GM19467 (cell line): Measurements from ENCODE around the gene ST6GALNAC4.

Source experiments
- ATAC-seq: cut with Tn5 transposase; IDR thresholded peaks from one replicate; pipeline ENCODE4 v1.9.1; 2021; ENCODE audit warnings: mild to moderate bottlenecking, moderate library complexity; ENCODE audit not compliant: unreplicated experiment

Gene ST6GALNAC4

GRCh38 chr9:127915801-127916719 lies 781 bp downstream of the ST6GALNAC4 start:
- ATAC-seq, result no peak

GRCh38 chr9:127915325-127915752 lies 1.5 kb downstream of the ST6GALNAC4 start:
- ATAC-seq, result no peak

- ATAC-seq, result no peak
These were observed 3.2 kb downstream of the ST6GALNAC4 start for GRCh38 chr9:127913682-127914081.

- ATAC-seq, result no peak
These were observed 4.0 kb downstream of the ST6GALNAC4 start for GRCh38 chr9:127912882-127913281.

- no peak for ATAC-seq
These were observed 4.5 kb downstream of the ST6GALNAC4 start for GRCh38 chr9:127912296-127912695.

GRCh38 chr9:127910613-127911205 lies 6.1 kb downstream of the ST6GALNAC4 start:
- no peak for ATAC-seq

GRCh38 chr9:127909839-127910273 lies 7.0 kb downstream of the ST6GALNAC4 start:
- no peak for ATAC-seq

- no peak for ATAC-seq
These were observed 8.2 kb downstream of the ST6GALNAC4 start for GRCh38 chr9:127908660-127908926.

GRCh38 chr9:127907867-127908659 lies 8.8 kb downstream of the ST6GALNAC4 start:
- ATAC-seq, result no peak

- no peak for ATAC-seq
These were observed 11.1 kb downstream of the ST6GALNAC4 start for GRCh38 chr9:127905788-127906191.

- ATAC-seq, result no peak
These were observed 11.7 kb downstream of the ST6GALNAC4 start for GRCh38 chr9:127905004-127905728.

GRCh38 chr9:127904561-127905003 lies 12.3 kb downstream of the ST6GALNAC4 start:
- ATAC-seq, result no peak

GRCh38 chr9:127903557-127904475 lies 13.0 kb downstream of the ST6GALNAC4 start:
- no peak for ATAC-seq

GRCh38 chr9:127899128-127899943 lies 17.5 kb downstream of the ST6GALNAC4 start, which contains the start of gene ST6GALNAC6:
TSS of gene ST6GALNAC6 (minus strand) at chr9:127899603. CDS start at chr9:127897981, 1,622 bp downstream.
- ATAC-seq, result no peak

GRCh38 chr9:127898433-127899127 lies 18.3 kb downstream of the ST6GALNAC4 start:
- ATAC-seq, result no peak

- ATAC-seq, result no peak
These were observed 19.6 kb downstream of the ST6GALNAC4 start for GRCh38 chr9:127897193-127897692.

GRCh38 chr9:127896395-127897192 lies 20.2 kb downstream of the ST6GALNAC4 start:
- no peak for ATAC-seq
